ENCODE measurements around the gene EFEMP1.

DNA sequence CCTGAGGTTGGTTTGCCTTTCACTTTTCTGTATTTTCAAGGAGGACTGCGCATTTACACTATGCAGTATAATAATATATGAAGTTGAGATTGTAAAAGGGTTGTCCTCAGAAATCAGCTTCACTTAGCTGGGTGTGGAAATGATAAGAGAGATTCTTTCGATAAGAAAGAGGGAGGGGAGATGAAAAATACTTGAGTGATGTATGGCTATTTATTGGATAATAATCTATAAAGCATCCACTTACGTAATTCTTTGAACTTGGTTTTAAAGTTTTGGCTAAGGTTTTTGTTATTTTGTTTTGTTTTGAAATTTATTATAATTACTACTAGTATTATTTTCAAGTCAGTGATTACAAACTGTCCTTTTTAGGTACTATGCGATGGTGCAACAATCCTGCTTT is 40.6 kb downstream of the EFEMP1 start:
- TF ChIP-seq, protein P1, sequence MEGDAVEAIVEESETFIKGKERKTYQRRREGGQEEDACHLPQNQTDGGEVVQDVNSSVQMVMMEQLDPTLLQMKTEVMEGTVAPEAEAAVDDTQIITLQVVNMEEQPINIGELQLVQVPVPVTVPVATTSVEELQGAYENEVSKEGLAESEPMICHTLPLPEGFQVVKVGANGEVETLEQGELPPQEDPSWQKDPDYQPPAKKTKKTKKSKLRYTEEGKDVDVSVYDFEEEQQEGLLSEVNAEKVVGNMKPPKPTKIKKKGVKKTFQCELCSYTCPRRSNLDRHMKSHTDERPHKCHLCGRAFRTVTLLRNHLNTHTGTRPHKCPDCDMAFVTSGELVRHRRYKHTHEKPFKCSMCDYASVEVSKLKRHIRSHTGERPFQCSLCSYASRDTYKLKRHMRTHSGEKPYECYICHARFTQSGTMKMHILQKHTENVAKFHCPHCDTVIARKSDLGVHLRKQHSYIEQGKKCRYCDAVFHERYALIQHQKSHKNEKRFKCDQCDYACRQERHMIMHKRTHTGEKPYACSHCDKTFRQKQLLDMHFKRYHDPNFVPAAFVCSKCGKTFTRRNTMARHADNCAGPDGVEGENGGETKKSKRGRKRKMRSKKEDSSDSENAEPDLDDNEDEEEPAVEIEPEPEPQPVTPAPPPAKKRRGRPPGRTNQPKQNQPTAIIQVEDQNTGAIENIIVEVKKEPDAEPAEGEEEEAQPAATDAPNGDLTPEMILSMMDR (IDR thresholded peaks at IDR 0.05 in 2 of 3, conservative IDR thresholded peaks at IDR 0.05 in 1 of 3; ENCODE audit: control insufficient read depth in 2 of 3, extremely low read depth in 1 of 3, insufficient read depth in 1 of 3, low read depth in 3 of 3, low read length in 3 of 3), result no peak
- no peak for TF ChIP-seq HDGF (IDR thresholded peaks at IDR 0.05)
